Liver (tissue), 3 donors: ENCODE results near the gene SCN1B.

Experiments
- TAF1 ChIP-seq: conservative IDR thresholded peaks from 2 replicates; pipeline ENCODE4 v1.6.1; 2016; ENCODE audit warnings: antibody characterized with exemption, mild to moderate bottlenecking
- YY1 ChIP-seq: IDR thresholded peaks from 2 replicates; pipeline ENCODE4 v1.6.1; 2016; ENCODE audit warnings: antibody characterized with exemption, mild to moderate bottlenecking
- TF ChIP-seq, protein P1 (sequence below): fragments of 150-350 bp; IDR thresholded peaks from 2 replicates; pipeline ENCODE4 v1.5.1; 2017; ENCODE audit warnings: improper control_type of control experiment, low read depth, low read length; ENCODE audit not compliant: missing input control
- TF ChIP-seq, protein P2 (sequence below): IDR thresholded peaks from 2 replicates; pipeline ENCODE4 v1.6.1; 2016; ENCODE audit warnings: antibody characterized with exemption, mild to moderate bottlenecking
- TF ChIP-seq, protein P3 (sequence below): IDR thresholded peaks from 2 replicates; pipeline ENCODE4 v1.6.1; 2016; ENCODE audit warnings: antibody characterized with exemption
- donor health status: healthy.
- donor health status: healthy.

DNA sequence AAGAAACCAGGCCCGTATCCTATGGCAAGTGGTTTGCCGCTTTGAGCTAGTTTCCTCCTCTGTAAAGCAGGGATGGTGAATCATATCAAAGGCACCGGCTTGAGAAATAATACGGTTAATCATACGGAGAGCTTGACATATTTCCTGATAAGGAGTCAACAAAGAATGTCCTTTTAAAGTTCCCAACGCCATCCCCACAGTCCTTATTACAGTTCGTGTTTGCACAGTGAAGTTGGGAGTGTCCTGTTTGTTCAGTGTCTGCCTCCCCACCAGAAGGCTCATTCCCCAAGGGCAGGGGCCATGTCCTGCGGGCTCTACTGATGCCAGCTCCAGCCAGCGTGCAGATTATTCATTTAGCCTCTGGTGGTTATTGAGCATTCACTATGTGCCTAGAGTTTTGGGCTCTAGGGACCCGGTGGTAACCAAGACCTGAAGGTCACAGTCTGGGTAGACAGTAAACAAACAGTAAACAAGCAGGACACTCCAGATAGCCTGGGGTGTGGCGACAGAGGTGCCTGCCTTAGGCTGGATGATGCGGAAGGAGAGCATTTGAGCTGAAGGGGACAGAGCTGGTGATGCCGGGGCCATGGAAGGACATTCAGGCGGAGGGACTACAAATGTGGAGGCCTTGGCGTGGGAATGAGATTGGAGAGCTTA is 23.8 kb upstream of the SCN1B start:
- TF ChIP-seq, protein P1, sequence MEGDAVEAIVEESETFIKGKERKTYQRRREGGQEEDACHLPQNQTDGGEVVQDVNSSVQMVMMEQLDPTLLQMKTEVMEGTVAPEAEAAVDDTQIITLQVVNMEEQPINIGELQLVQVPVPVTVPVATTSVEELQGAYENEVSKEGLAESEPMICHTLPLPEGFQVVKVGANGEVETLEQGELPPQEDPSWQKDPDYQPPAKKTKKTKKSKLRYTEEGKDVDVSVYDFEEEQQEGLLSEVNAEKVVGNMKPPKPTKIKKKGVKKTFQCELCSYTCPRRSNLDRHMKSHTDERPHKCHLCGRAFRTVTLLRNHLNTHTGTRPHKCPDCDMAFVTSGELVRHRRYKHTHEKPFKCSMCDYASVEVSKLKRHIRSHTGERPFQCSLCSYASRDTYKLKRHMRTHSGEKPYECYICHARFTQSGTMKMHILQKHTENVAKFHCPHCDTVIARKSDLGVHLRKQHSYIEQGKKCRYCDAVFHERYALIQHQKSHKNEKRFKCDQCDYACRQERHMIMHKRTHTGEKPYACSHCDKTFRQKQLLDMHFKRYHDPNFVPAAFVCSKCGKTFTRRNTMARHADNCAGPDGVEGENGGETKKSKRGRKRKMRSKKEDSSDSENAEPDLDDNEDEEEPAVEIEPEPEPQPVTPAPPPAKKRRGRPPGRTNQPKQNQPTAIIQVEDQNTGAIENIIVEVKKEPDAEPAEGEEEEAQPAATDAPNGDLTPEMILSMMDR = no peak
- TF ChIP-seq, protein P2, sequence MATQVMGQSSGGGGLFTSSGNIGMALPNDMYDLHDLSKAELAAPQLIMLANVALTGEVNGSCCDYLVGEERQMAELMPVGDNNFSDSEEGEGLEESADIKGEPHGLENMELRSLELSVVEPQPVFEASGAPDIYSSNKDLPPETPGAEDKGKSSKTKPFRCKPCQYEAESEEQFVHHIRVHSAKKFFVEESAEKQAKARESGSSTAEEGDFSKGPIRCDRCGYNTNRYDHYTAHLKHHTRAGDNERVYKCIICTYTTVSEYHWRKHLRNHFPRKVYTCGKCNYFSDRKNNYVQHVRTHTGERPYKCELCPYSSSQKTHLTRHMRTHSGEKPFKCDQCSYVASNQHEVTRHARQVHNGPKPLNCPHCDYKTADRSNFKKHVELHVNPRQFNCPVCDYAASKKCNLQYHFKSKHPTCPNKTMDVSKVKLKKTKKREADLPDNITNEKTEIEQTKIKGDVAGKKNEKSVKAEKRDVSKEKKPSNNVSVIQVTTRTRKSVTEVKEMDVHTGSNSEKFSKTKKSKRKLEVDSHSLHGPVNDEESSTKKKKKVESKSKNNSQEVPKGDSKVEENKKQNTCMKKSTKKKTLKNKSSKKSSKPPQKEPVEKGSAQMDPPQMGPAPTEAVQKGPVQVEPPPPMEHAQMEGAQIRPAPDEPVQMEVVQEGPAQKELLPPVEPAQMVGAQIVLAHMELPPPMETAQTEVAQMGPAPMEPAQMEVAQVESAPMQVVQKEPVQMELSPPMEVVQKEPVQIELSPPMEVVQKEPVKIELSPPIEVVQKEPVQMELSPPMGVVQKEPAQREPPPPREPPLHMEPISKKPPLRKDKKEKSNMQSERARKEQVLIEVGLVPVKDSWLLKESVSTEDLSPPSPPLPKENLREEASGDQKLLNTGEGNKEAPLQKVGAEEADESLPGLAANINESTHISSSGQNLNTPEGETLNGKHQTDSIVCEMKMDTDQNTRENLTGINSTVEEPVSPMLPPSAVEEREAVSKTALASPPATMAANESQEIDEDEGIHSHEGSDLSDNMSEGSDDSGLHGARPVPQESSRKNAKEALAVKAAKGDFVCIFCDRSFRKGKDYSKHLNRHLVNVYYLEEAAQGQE = no peak
- no peak for TF ChIP-seq YY1
- TF ChIP-seq, protein P3, sequence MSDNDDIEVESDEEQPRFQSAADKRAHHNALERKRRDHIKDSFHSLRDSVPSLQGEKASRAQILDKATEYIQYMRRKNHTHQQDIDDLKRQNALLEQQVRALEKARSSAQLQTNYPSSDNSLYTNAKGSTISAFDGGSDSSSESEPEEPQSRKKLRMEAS = no peak
- no peak for TF ChIP-seq TAF1
